HUES64 (cell line): ENCODE measurements around the gene SIRT4. TPM values are rescaled to one million over a fixed set of nuclear protein-coding genes. Genes with fewer than 3 reads are reported as not detected.
"Not testable (repeated sequence)": the region's sequence is repeated elsewhere in the genome, so short reads cannot be mapped to it uniquely, and the experiment has no call there.

Experiments used
- H3K27ac ChIP-seq: 2 replicates; pipeline ENCODE4 v1.7.0; 2013; ENCODE audit warnings: low read depth, low read length, inconsistent platforms
- H3K27me3 ChIP-seq: 2 replicates; pipeline ENCODE4 v1.6.1; 2013; ENCODE audit warnings: mild to moderate bottlenecking, low read length; ENCODE audit not compliant: insufficient read depth
- H3K36me3 ChIP-seq: 2 replicates; pipeline ENCODE4 v1.6.1; 2013; ENCODE audit warnings: mild to moderate bottlenecking, low read length; ENCODE audit not compliant: insufficient read depth
- H3K4me1 ChIP-seq: 2 replicates; pipeline ENCODE4 v1.6.1; 2013; ENCODE audit warnings: mild to moderate bottlenecking, low read length, moderate library complexity; ENCODE audit not compliant: insufficient read depth
- H3K4me3 ChIP-seq: 2 replicates; pipeline ENCODE4 v1.5.1; 2013; ENCODE audit warnings: mild to moderate bottlenecking, low read length, moderate library complexity
- H3K9ac ChIP-seq: 2 replicates; pipeline ENCODE4 v1.6.1; 2013; ENCODE audit warnings: mild to moderate bottlenecking, low read depth, low read length
- H3K9me3 ChIP-seq: 2 replicates; pipeline ENCODE4 v1.6.1; 2013; ENCODE audit warnings: low read depth, low read length; ENCODE audit not compliant: insufficient read depth
- WGBS: fragments of 150-250, 120-280 bp; methylation state at CpG from one replicate; pipeline ENCODE4 v1.1.7; 2013; ENCODE audit warnings: missing lambda C conversion rate; 5-methylcytosine and 5-hydroxymethylcytosine counted together
- polyA plus RNA-seq, 2 experiments: library from polyadenylated mRNA; stranded (reverse); fragments of 50-300 nt; gene quantifications; one replicate each; pipeline ENCODE4 v1.2.3, GENCODE V29; 2013

The SIRT4 gene
- polyA plus RNA-seq (2013, experiment 1 of 2): 0.85 TPM
- polyA plus RNA-seq (2013, experiment 2 of 2): 2.0 TPM

GRCh38 chr12:120301962-120302815 is at the start of gene SIRT4:
Gene SIRT4, plus strand, starts transcription at chr12:120302321. Its CDS starts 1,241 bp downstream, at chr12:120303562.
- Histone ChIP-seq H3K9ac (peak within 1 kb of the TSS; percentile 82), H3K27me3 (no peaks in the 10 kb centered on the region), H3K36me3 (no peaks in the 10 kb centered on the region), H3K9me3 (no peaks in the 10 kb centered on the region), H3K4me3 (peak within 1 kb of the TSS; percentile 71), H3K27ac (no peak within 1 kb of the TSS), H3K4me1 (no peaks in the 10 kb centered on the region)
- WGBS: 16% methylated on average over 29 of the region's 31 CpGs

DNA sequence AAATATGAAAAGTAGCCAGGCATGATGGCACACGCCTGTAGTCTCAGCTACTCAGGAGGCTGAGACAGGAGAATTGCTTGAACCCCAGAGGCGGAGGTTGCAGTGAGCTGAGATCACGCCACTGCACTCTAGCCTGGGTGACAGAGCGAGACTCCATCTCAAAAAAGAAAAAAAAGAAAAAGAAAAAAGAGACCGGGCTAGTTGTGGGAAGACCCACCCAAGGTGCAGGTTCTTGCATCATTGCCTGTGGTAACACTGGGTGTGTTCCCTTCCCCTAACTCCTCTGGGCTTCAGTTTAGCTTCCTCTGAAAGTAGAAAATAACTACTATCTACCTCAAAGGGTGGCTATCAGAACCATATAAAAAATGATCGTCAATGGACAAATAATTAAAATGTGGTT is 48.8 kb upstream of the SIRT4 start:
- H3K9ac ChIP-seq, H3K4me3 ChIP-seq, H3K27me3 ChIP-seq, H3K36me3 ChIP-seq, H3K27ac ChIP-seq, H3K9me3 ChIP-seq: not testable (repeated sequence)
- WGBS: 94% methylated on average over 5 of the region's 6 CpGs
- peaks cover 16% of the 10 kb centered on the region for H3K4me1 ChIP-seq

GRCh38 chr12:120254809-120255208 is 47.3 kb upstream of the SIRT4 start:
- 93% methylated on average over 6 of the region's 7 CpGs for WGBS
- Histone ChIP-seq H3K9ac (no peak overlapping the region), H3K27ac (no peak overlapping the region), H3K4me3 (no peak overlapping the region), H3K36me3 (peaks cover 8% of the 10 kb centered on the region; the same call in 1 of the 2 replicates), H3K9me3 (no peaks in the 10 kb centered on the region), H3K27me3 (no peaks in the 10 kb centered on the region), H3K4me1 (peaks cover 22% of the 10 kb centered on the region)

GRCh38 chr12:120257041-120257821 is 44.9 kb upstream of the SIRT4 start:
- Histone ChIP-seq H3K9me3 (no peaks in the 10 kb centered on the region), H3K9ac (0 out of 2 replicates have a peak overlapping the region, but pooled peaks have one; percentile 31), H3K36me3 (peaks cover 8% of the 10 kb centered on the region; the same call in 1 of the 2 replicates), H3K4me1 (peaks cover 24% of the 10 kb centered on the region), H3K27ac (peak overlapping the region; percentile 65; the same call in 1 of the 2 replicates), H3K4me3 (no peak overlapping the region), H3K27me3 (no peaks in the 10 kb centered on the region)
- WGBS: 65% methylated on average over 9 of the region's 9 CpGs

DNA sequence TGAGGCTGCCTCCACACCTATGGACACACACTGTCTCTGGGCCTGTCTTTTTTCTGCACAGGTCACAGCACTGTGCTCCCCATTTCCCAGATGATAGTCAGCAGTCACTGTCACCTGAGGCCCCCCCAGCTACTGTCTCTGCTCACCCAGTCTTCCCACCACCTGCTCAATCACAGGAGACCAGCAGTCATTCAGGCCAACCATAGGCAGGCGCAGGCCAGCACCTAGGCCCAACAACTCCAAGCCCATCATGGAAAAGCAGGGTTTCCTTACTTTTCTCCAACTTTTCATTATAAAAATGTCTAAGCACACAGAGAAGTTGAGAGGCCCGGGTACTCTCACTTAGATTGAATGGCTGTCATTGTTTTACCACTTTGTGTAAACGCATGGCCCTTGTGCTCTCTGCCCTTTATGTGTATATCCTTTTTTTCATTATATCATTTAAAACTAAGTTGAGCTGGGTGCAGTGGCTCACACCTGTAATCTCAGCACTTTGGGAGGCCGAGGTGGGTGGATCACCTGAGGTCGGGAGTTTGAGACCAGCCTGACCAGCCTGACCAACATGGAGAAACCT is 43.7 kb upstream of the SIRT4 start:
- H3K4me1 ChIP-seq: peaks cover 36% of the 10 kb centered on the region
- H3K27ac ChIP-seq: no peak overlapping the region
- H3K9ac ChIP-seq: no peak overlapping the region

DNA sequence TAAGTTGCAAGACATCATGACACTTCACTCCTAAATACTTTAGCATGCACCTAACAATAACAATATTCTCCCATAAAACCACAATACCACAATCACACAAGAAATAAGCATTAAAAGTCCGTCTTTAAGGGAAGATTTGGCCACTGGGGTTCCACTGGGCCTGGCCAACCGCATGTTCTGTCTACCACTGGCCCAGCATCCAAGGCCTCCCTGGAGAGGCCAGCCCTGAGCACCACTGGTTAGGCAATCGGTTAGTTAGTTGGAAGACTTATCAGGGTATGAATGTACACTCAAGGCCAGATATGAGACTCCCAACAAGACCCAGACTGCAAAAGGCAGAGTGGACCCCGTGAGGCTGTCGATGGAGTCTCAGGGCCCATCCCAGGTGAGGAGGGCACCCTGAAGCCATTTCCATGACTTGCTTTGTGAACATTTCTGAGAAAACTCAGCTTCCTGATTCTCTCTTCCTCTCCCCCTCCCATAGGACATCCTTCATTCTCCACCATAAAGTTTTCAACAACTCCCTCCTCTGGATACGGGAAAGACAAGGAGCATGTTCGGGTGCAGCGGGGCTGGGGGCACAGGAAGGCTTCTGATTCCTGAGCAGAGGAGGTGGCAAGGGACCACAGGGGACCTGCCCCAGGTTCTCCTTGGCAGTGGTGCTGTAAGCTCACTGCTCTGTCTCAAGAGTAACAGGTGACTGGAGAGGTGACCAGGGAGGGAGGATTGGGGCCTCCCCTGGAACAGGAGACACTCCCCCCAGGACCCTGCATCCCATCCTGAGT is 42.5 kb upstream of the SIRT4 start:
- Histone ChIP-seq H3K27ac (no peak overlapping the region), H3K36me3 (peaks cover 11% of the 10 kb centered on the region), H3K27me3 (no peaks in the 10 kb centered on the region), H3K9me3 (no peaks in the 10 kb centered on the region), H3K9ac (no peak overlapping the region), H3K4me1 (peaks cover 48% of the 10 kb centered on the region), H3K4me3 (no peak overlapping the region)
- WGBS: 93% methylated on average over 8 of the region's 8 CpGs

More for the DNA sequence above, 43.7 kb upstream of the SIRT4 start:
- H3K4me3 ChIP-seq: no peak overlapping the region
- H3K27me3 ChIP-seq: no peaks in the 10 kb centered on the region
- peaks cover 15% of the 10 kb centered on the region for H3K36me3 ChIP-seq
- 93% methylated on average over 4 of the region's 5 CpGs for WGBS
- H3K9me3 ChIP-seq: no peaks in the 10 kb centered on the region

DNA sequence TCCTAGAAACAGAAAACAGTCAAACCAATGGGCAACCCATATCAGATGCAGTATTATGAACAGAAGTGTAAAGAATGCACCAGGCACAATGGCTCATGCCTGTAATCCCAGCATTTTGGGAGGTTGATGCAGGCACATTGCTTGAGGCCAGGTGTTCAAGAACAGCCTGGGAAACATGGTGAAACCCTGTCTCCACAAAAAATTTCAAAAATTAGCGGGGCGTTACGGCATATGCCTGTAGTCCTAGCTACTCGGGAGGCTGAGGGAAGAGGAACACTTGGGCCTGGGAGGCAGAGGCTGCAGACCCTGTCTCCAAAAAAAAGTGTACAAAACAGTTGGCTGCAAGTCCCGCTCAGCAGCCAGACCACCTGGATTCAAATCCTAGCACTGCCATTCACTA is 41.5 kb upstream of the SIRT4 start:
- 99% methylated on average over 5 of the region's 5 CpGs for WGBS
- Histone ChIP-seq H3K27ac (no peak overlapping the region), H3K9ac (no peak overlapping the region)

GRCh38 chr12:120261951-120262851 is 39.9 kb upstream of the SIRT4 start:
- no peaks in the 10 kb centered on the region for H3K27me3 ChIP-seq
- no peak overlapping the region; the same call in 1 of the 2 replicates for H3K4me3 ChIP-seq
- H3K4me1 ChIP-seq: peaks cover 45% of the 10 kb centered on the region
- no peaks in the 10 kb centered on the region for H3K9me3 ChIP-seq
- 91% methylated on average over 10 of the region's 10 CpGs for WGBS
- no peak overlapping the region for H3K9ac ChIP-seq
- no peak overlapping the region for H3K27ac ChIP-seq
- peaks cover 7% of the 10 kb centered on the region for H3K36me3 ChIP-seq

More for the DNA sequence above, 41.5 kb upstream of the SIRT4 start:
- H3K4me3 ChIP-seq: no peak overlapping the region
- H3K36me3 ChIP-seq: peaks cover 7% of the 10 kb centered on the region
- peaks cover 50% of the 10 kb centered on the region for H3K4me1 ChIP-seq
- H3K9me3 ChIP-seq: no peaks in the 10 kb centered on the region
- H3K27me3 ChIP-seq: no peaks in the 10 kb centered on the region

DNA sequence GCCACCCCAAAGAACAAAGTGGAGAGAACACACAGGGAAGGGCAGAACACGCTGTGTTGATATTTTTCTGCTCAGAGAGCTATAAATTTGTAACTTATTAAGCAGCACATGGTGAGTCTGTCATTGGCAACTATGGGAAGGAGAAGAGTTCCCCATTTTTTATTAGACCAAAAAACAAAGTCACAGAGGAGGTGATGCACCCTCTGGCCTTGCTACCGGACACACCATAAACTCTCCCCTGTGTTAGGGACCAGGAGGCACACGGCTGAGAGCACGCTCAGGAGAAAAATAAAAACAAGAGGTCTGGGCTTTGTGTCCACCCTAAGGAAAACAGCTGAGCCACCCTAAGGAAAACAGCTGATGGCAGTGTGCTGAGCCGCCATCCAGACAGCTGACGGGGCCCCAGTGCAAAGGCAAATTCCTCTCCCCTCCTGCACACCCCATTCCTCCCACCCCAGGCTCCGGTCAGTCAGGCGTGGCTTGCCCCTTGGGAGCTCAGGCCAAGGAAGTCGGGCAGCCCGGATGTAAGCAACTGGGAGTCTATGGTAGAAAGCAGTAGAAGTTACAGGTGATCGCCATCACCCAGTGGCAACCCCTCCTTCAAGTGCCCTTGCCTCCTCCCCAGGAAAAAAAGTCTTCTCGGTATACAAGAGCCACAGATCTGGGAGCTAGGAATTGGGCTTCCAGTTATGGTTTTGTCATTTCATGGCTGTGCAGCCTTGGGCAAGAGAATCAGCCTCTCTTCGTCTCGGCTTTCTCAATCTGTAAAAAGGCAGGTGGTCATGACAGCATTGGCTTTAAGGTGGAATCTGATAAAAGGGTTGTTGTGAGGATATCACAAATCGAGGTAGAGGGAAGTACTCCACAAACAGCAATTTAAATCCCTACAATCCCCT is 39.0 kb upstream of the SIRT4 start:
- no peak overlapping the region for H3K27ac ChIP-seq
- peaks cover 39% of the 10 kb centered on the region for H3K4me1 ChIP-seq

More for the DNA sequence above, 39.0 kb upstream of the SIRT4 start:
- no peaks in the 10 kb centered on the region for H3K9me3 ChIP-seq
- H3K4me3 ChIP-seq: peak overlapping the region; percentile 84; the same call in 1 of the 2 replicates
- peaks cover 7% of the 10 kb centered on the region for H3K36me3 ChIP-seq
- no peak overlapping the region for H3K9ac ChIP-seq
- 76% methylated on average over 15 of the region's 15 CpGs for WGBS
- no peaks in the 10 kb centered on the region for H3K27me3 ChIP-seq
